SK-N-SH treated with all-trans-retinoic acid at 6 μM for 48 hours (cell line): ENCODE measurements around the gene GRB14.

Experiments used
- ATAC-seq: fragments of 200-7000 bp; cut with Tn5 transposase; 3 replicates; pipeline ENCODE4 v1.9.1; 2020; ENCODE audit warnings: mild to moderate bottlenecking, moderate library complexity
- ARNTL ChIP-seq: fragments of 450-650 bp; formaldehyde crosslinking; IDR thresholded peaks from 2 replicates; pipeline ENCODE4 v1.5.0; 2020; ENCODE audit warnings: low read depth, mild to moderate bottlenecking, moderate library complexity, borderline replicate concordance
- BACH2 ChIP-seq: fragments of 250-450 bp; sonication (Bioruptor Pico); IDR thresholded peaks from 2 replicates; pipeline ENCODE4 v1.9.0; 2021; ENCODE audit warnings: mild to moderate bottlenecking, borderline replicate concordance
- CSDC2 ChIP-seq: fragments of 250-450 bp; sonication (Bioruptor Pico); IDR thresholded peaks from 2 replicates; pipeline ENCODE4 v1.5.0; 2020; ENCODE audit warnings: mild to moderate bottlenecking, moderate library complexity
- ESRRG ChIP-seq: fragments of 250-450 bp; sonication (Bioruptor Pico); IDR thresholded peaks from 2 replicates; pipeline ENCODE4 v1.6.1; 2021; ENCODE audit warnings: mild to moderate bottlenecking
- GLIS3 ChIP-seq: fragments of 250-450 bp; sonication (Bioruptor Pico); IDR thresholded peaks from 2 replicates; pipeline ENCODE4 v1.5.0; 2020; ENCODE audit warnings: mild to moderate bottlenecking, moderate library complexity
- ISL1 ChIP-seq: fragments of 250-450 bp; sonication (Bioruptor Pico); IDR thresholded peaks from 2 replicates; pipeline ENCODE4 v2.1.2; 2022; ENCODE audit warnings: mild to moderate bottlenecking, moderate library complexity
- PPARA ChIP-seq: fragments of 250-450 bp; sonication (Bioruptor Pico); IDR thresholded peaks from 2 replicates; pipeline ENCODE4 v1.5.0; 2020; ENCODE audit warnings: mild to moderate bottlenecking, borderline replicate concordance
- RARB ChIP-seq: fragments of 250-450 bp; sonication (Bioruptor Pico); IDR thresholded peaks from 2 replicates; pipeline ENCODE4 v1.8.0; 2021; ENCODE audit warnings: mild to moderate bottlenecking, moderate library complexity
- SNAI2 ChIP-seq: fragments of 250-450 bp; sonication (Bioruptor Pico); IDR thresholded peaks from 2 replicates; pipeline ENCODE4 v1.5.0; 2020; ENCODE audit warnings: mild to moderate bottlenecking, moderate library complexity
- TCF4 ChIP-seq: fragments of 250-450 bp; sonication (Bioruptor Pico); IDR thresholded peaks from 2 replicates; pipeline ENCODE4 v1.8.0; 2021; ENCODE audit warnings: mild to moderate bottlenecking, moderate library complexity, borderline replicate concordance
- ZC3H10 ChIP-seq: fragments of 250-450 bp; sonication (Bioruptor Pico); IDR thresholded peaks from 2 replicates; pipeline ENCODE4 v1.5.1; 2021; ENCODE audit warnings: mild to moderate bottlenecking, moderate library complexity
- ZFP30 ChIP-seq: fragments of 450-650 bp; formaldehyde crosslinking; IDR thresholded peaks from 2 replicates; pipeline ENCODE4 v1.5.0; 2022; ENCODE audit warnings: mild to moderate bottlenecking, moderate library complexity
- ZNF565 ChIP-seq: fragments of 450-650 bp; formaldehyde crosslinking; conservative IDR thresholded peaks from 2 replicates; pipeline ENCODE4 v1.5.0; 2020; ENCODE audit warnings: low read depth, mild to moderate bottlenecking, moderate library complexity
- ZNF70 ChIP-seq: fragments of 450-650 bp; formaldehyde crosslinking; IDR thresholded peaks from 2 replicates; pipeline ENCODE4 v1.5.0; 2020; ENCODE audit warnings: mild to moderate bottlenecking, moderate library complexity
- TF ChIP-seq, protein P1 (sequence below): fragments of 250-450 bp; sonication (Bioruptor Pico); IDR thresholded peaks from 2 replicates; pipeline ENCODE4 v1.8.0; 2021; ENCODE audit warnings: low read depth, mild to moderate bottlenecking, moderate library complexity, borderline replicate concordance
- TF ChIP-seq, protein P2 (sequence below): fragments of 250-450 bp; sonication (Bioruptor Pico); IDR thresholded peaks from 2 replicates; pipeline ENCODE4 v1.5.1; 2020; ENCODE audit warnings: low read depth, mild to moderate bottlenecking, moderate library complexity
- TF ChIP-seq, protein P3 (sequence below): fragments of 250-450 bp; sonication (Bioruptor Pico); IDR thresholded peaks from 2 replicates; pipeline ENCODE4 v1.5.0; 2020; ENCODE audit warnings: mild to moderate bottlenecking, moderate library complexity
- TF ChIP-seq, protein P4 (sequence below): fragments of 250-450 bp; sonication (Bioruptor Pico); IDR thresholded peaks from 2 replicates; pipeline ENCODE4 v1.5.1; 2021; ENCODE audit warnings: mild to moderate bottlenecking, moderate library complexity

GRB14 gene

DNA sequence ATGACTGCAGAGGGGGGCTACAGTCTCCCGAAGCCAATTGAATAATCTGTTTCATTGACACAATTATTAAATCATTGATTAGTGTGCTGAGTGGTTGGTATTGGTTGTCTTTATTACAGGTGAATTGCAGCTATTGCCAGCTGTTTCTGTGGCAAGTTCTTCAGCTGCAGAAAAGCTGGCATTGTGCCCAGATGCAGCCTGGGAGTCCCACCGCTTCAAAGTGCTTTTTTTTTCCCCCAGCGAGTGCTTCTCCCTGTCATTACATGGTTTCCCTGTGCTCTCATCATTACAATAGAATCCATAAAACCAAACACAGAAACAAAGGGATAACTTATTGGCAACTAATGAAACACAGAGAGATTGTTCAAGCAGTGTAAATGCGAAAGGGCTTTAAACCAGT, 164.7 kb downstream of the GRB14 start:
- TF ChIP-seq, protein P1, sequence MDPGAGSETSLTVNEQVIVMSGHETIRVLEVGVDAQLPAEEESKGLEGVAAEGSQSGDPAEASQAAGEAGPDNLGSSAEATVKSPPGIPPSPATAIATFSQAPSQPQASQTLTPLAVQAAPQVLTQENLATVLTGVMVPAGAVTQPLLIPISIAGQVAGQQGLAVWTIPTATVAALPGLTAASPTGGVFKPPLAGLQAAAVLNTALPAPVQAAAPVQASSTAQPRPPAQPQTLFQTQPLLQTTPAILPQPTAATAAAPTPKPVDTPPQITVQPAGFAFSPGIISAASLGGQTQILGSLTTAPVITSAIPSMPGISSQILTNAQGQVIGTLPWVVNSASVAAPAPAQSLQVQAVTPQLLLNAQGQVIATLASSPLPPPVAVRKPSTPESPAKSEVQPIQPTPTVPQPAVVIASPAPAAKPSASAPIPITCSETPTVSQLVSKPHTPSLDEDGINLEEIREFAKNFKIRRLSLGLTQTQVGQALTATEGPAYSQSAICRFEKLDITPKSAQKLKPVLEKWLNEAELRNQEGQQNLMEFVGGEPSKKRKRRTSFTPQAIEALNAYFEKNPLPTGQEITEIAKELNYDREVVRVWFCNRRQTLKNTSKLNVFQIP = no peak
- no peak for TF ChIP-seq BACH2 (CRISPR knock-in tag)
- TF ChIP-seq, protein P2, sequence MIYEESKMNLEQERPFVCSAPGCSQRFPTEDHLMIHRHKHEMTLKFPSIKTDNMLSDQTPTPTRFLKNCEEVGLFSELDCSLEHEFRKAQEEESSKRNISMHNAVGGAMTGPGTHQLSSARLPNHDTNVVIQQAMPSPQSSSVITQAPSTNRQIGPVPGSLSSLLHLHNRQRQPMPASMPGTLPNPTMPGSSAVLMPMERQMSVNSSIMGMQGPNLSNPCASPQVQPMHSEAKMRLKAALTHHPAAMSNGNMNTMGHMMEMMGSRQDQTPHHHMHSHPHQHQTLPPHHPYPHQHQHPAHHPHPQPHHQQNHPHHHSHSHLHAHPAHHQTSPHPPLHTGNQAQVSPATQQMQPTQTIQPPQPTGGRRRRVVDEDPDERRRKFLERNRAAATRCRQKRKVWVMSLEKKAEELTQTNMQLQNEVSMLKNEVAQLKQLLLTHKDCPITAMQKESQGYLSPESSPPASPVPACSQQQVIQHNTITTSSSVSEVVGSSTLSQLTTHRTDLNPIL (CRISPR knock-in tag) = no peak
- no peak for TF ChIP-seq TCF4 (CRISPR knock-in tag)
- no peak for TF ChIP-seq ESRRG (CRISPR knock-in tag)
- TF ChIP-seq ZFP30 = no peak
- TF ChIP-seq ISL1 (CRISPR knock-in tag) = no peak
- TF ChIP-seq, protein P3, sequence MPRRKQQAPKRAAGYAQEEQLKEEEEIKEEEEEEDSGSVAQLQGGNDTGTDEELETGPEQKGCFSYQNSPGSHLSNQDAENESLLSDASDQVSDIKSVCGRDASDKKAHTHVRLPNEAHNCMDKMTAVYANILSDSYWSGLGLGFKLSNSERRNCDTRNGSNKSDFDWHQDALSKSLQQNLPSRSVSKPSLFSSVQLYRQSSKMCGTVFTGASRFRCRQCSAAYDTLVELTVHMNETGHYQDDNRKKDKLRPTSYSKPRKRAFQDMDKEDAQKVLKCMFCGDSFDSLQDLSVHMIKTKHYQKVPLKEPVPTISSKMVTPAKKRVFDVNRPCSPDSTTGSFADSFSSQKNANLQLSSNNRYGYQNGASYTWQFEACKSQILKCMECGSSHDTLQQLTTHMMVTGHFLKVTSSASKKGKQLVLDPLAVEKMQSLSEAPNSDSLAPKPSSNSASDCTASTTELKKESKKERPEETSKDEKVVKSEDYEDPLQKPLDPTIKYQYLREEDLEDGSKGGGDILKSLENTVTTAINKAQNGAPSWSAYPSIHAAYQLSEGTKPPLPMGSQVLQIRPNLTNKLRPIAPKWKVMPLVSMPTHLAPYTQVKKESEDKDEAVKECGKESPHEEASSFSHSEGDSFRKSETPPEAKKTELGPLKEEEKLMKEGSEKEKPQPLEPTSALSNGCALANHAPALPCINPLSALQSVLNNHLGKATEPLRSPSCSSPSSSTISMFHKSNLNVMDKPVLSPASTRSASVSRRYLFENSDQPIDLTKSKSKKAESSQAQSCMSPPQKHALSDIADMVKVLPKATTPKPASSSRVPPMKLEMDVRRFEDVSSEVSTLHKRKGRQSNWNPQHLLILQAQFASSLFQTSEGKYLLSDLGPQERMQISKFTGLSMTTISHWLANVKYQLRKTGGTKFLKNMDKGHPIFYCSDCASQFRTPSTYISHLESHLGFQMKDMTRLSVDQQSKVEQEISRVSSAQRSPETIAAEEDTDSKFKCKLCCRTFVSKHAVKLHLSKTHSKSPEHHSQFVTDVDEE (CRISPR knock-in tag) = no peak
- no peak for TF ChIP-seq ARNTL (CRISPR knock-in tag)
- TF ChIP-seq RARB (CRISPR knock-in tag) = no peak
- TF ChIP-seq PPARA (CRISPR knock-in tag) = no peak
- no peak for TF ChIP-seq ZC3H10 (CRISPR knock-in tag)
- no peak for TF ChIP-seq CSDC2 (CRISPR knock-in tag)
- no peak for ATAC-seq

DNA sequence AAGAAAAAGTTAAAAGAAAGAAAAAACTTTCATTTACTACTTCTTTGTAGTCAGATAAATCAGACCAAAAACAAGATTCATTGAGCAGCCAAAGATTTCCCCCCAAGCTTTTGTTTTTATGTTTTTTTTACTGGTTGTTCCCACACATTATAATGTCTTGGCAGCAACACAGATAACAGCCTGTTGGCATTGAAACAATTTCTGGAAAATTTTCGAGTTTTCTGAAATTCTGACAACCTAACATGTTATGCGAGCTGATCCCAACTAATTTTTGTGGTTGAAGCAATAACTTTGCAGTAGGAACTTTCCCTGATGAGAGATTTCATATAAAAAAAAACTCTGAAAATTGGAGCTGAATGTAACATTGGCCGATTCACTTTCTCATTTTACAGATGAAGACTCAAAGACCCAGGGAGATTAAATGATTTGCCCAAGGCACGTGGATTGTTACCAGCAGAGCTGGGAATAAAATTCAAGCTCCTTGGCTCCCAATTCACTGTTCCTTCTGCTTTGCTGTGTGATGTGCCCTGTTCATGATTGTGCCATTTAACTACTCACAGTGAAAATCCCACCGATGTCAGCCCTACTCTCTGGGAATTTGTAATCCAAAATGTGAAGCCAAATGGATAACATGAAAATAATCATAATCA, 167.5 kb downstream of the GRB14 start:
- TF ChIP-seq, protein P3 (CRISPR knock-in tag) = no peak
- TF ChIP-seq TCF4 (CRISPR knock-in tag) (no peak), ZFP30 (no peak), GLIS3 (CRISPR knock-in tag) (no peak), ZNF70 (CRISPR knock-in tag) (no peak)
- TF ChIP-seq, protein P4, sequence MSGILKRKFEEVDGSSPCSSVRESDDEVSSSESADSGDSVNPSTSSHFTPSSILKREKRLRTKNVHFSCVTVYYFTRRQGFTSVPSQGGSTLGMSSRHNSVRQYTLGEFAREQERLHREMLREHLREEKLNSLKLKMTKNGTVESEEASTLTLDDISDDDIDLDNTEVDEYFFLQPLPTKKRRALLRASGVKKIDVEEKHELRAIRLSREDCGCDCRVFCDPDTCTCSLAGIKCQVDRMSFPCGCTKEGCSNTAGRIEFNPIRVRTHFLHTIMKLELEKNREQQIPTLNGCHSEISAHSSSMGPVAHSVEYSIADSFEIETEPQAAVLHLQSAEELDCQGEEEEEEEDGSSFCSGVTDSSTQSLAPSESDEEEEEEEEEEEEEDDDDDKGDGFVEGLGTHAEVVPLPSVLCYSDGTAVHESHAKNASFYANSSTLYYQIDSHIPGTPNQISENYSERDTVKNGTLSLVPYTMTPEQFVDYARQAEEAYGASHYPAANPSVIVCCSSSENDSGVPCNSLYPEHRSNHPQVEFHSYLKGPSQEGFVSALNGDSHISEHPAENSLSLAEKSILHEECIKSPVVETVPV (CRISPR knock-in tag) = no peak
- TF ChIP-seq, protein P1 = no peak
- ATAC-seq = no peak

DNA sequence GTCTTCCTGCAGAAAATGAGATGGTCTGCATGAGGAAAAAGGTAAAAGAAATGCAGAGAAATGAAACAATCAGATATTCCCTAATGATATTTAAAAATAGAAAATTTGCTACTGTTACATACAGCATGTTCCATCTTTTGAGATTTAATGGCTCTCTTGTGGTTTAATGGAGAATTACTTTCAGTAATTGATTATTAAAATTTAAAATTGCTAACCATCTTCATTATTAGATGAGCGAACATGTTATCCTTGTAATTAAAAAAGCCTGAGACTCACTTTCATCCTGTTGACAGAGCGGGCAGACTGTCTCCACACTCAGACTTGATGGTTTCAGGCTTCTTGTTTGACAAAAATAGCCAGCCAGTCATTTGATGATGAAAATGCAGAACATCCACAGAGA, 171.0 kb downstream of the GRB14 start:
- no peak for ATAC-seq
- TF ChIP-seq, protein P3 (CRISPR knock-in tag) = no peak
- TF ChIP-seq RARB (CRISPR knock-in tag) (no peak), ZNF565 (CRISPR knock-in tag) (no peak), SNAI2 (CRISPR knock-in tag) (no peak)
- TF ChIP-seq, protein P1 = no peak
